HS-5 (cell line): Measurements from ENCODE around the gene IRF2BPL.

Experiments used
- DNase-seq: peaks from one replicate; pipeline ENCODE4 v3.0.0-alpha.2; 2012; ENCODE audit warnings: low read depth

IRF2BPL gene

GRCh38 chr14:77028384-77029231 lies at the start of gene IRF2BPL:
TSS of gene IRF2BPL (minus strand) at chr14:77028708. CDS start at chr14:77027792, 916 bp downstream.
- DNase-seq, result peak; percentile 83

- DNase-seq, result no peak
These were observed 48.5 kb upstream of the IRF2BPL start for GRCh38 chr14:77077040-77077439.

GRCh38 chr14:77076113-77076631 lies 47.7 kb upstream of the IRF2BPL start:
- DNase-seq, result no peak

GRCh38 chr14:77074969-77075368 lies 46.5 kb upstream of the IRF2BPL start:
- DNase-seq, result no peak

GRCh38 chr14:77071938-77072388 lies 43.5 kb upstream of the IRF2BPL start:
- peak; percentile 14 for DNase-seq

GRCh38 chr14:77069551-77069950 lies 41.0 kb upstream of the IRF2BPL start:
- no peak for DNase-seq

GRCh38 chr14:77068517-77069200 lies 40.2 kb upstream of the IRF2BPL start:
- no peak for DNase-seq

GRCh38 chr14:77067632-77068516 lies 39.4 kb upstream of the IRF2BPL start:
- DNase-seq, result no peak

- DNase-seq, result no peak
These were observed 38.2 kb upstream of the IRF2BPL start for GRCh38 chr14:77066578-77067172.

- no peak for DNase-seq
These were observed 37.5 kb upstream of the IRF2BPL start for GRCh38 chr14:77065851-77066577.

GRCh38 chr14:77064521-77065178 lies 36.1 kb upstream of the IRF2BPL start:
- no peak for DNase-seq

- DNase-seq, result no peak
These were observed 35.2 kb upstream of the IRF2BPL start for GRCh38 chr14:77063571-77064171.

- no peak for DNase-seq
These were observed 33.8 kb upstream of the IRF2BPL start for GRCh38 chr14:77062261-77062660.

GRCh38 chr14:77061630-77062257 lies 33.2 kb upstream of the IRF2BPL start:
- no peak for DNase-seq

- no peak for DNase-seq
These were observed 30.9 kb upstream of the IRF2BPL start for GRCh38 chr14:77059276-77059915.

GRCh38 chr14:77058785-77059184 lies 30.3 kb upstream of the IRF2BPL start:
- DNase-seq, result no peak

GRCh38 chr14:77058117-77058516 lies 29.6 kb upstream of the IRF2BPL start:
- DNase-seq, result no peak

GRCh38 chr14:77055981-77056380 lies 27.5 kb upstream of the IRF2BPL start:
- no peak for DNase-seq

GRCh38 chr14:77055306-77055705 lies 26.8 kb upstream of the IRF2BPL start:
- no peak for DNase-seq
